K562 (cell line): Measurements from ENCODE around the gene FIZ1. TPM values are rescaled to one million over a fixed set of nuclear protein-coding genes. Genes with fewer than 3 reads are reported as not detected.
A peak's percentile ranks its signal among the peaks of the same experiment; 100 is the strongest.

Source experiments
- ATAC-seq: fragments of 200-7000 bp; cut with Tn5 transposase; 3 replicates; pipeline ENCODE4 v1.9.1; 2020; ENCODE audit warnings: moderate library complexity
- BruUV-seq: library from RNA; stranded (reverse); fragments of 400-500 nt; replicated peaks from 2 replicates; lab custom pipeline; 2021; lab: Mats Ljungman, UMichigan
- CTCF ChIA-PET: fragments of 300-600 bp; formaldehyde crosslinking; extraction: SDS; loops from one replicate; lab custom pipeline; 2021; ENCODE audit warnings: low intra/inter-chr PET ratio; lab: Yijun Ruan, JAX
- POLR2A ChIA-PET: fragments of 300-600, 350-650 bp; sonication (Branson Sonifier 250); formaldehyde crosslinking; extraction: SDS; loops from one replicate; lab custom pipeline; 2021; ENCODE audit warnings: antibody characterized with exemption, inconsistent platforms; lab: Yijun Ruan, JAX
- DNase-seq, 4 experiments: peaks; one replicate each; pipeline versions ENCODE4 v3.0.0 to v3.0.0-alpha.2; 2011 to 2018; ENCODE audit warnings: low spot score in 3 of 4, mixed read lengths in 3 of 4; ENCODE audit errors: extremely low read depth in 1 of 4
- FAIRE-seq: peaks from 2 replicates; lab custom pipeline; 2011; peaks lifted over from hg19 to GRCh38; lab: Jason Lieb, UNC
- H2AFZ ChIP-seq: 2 replicates; pipeline ENCODE4 v1.6.0; 2011; ENCODE audit warnings: low read depth, low read length, control low read depth, inconsistent platforms
- H3K27ac ChIP-seq: fragments of 200-600 bp; 3 replicates; pipeline ENCODE4 v1.8.0; 2011; ENCODE audit warnings: low read depth, mild to moderate bottlenecking, control low read depth, inconsistent platforms, low read length, moderate library complexity, mixed read lengths; ENCODE audit errors: extremely low read depth
- H3K27me3 ChIP-seq, 2 experiments: fragments of 300-600 bp in 1 of 2; 2 replicates in 1 of 2; 3 replicates in 1 of 2; pipeline versions ENCODE4 v1.6.0 to v1.8.0; 2011; ENCODE audit warnings: inconsistent platforms in 2 of 2, low read length in 2 of 2, mild to moderate bottlenecking in 1 of 2, mixed read lengths in 1 of 2, moderate library complexity in 1 of 2; ENCODE audit not compliant: control insufficient read depth in 2 of 2, insufficient read depth in 2 of 2
- H3K36me3 ChIP-seq: fragments of 300-600 bp; 3 replicates; pipeline ENCODE4 v1.8.0; 2011; ENCODE audit warnings: mild to moderate bottlenecking, low read length, inconsistent platforms; ENCODE audit not compliant: control insufficient read depth, insufficient read depth
- H3K4me1 ChIP-seq, 2 experiments: fragments of 200-600 bp in 1 of 2; replicated peaks in 1 of 2; 2 replicates in 1 of 2; 3 replicates in 1 of 2; pipeline versions ENCODE4 v1.5.1 to v1.8.0; 2011; ENCODE audit warnings: inconsistent platforms in 2 of 2, low read length in 2 of 2, mild to moderate bottlenecking in 1 of 2, mixed read lengths in 1 of 2, moderate library complexity in 1 of 2; ENCODE audit not compliant: control insufficient read depth in 2 of 2, insufficient read depth in 2 of 2
- H3K4me2 ChIP-seq: 2 replicates; pipeline ENCODE4 v1.6.1; 2011; ENCODE audit warnings: low read length, control low read depth, inconsistent platforms, mixed read lengths; ENCODE audit not compliant: insufficient read depth
- H3K4me3 ChIP-seq: fragments of 200-600 bp; sonication (generic), shearing (Covaris generic); 2 replicates; pipeline ENCODE4 v1.5.1; 2016; ENCODE audit warnings: control low read depth, inconsistent platforms
- H3K79me2 ChIP-seq: fragments of 200-600 bp; 3 replicates; pipeline ENCODE4 v1.8.0; 2011; ENCODE audit warnings: low read length, inconsistent platforms; ENCODE audit not compliant: control insufficient read depth, insufficient read depth
- H3K9ac ChIP-seq, 2 experiments: 2 replicates each; pipeline versions ENCODE4 v1.6.0 to v1.6.1; 2011; ENCODE audit warnings: low read depth in 2 of 2, low read length in 2 of 2, control low read depth in 1 of 2, inconsistent platforms in 1 of 2, mild to moderate bottlenecking in 1 of 2, mixed read lengths in 1 of 2; ENCODE audit not compliant: insufficient read depth in 1 of 2
- H3K9me1 ChIP-seq: one replicate; pipeline ENCODE4 v1.6.0; 2011; ENCODE audit warnings: inconsistent platforms, mild to moderate bottlenecking, low read length, moderate library complexity; ENCODE audit not compliant: control insufficient read depth, insufficient read depth
- H3K9me3 ChIP-seq: replicated peaks from 2 replicates; pipeline ENCODE4 v1.5.1; 2011; ENCODE audit warnings: low read depth, low read length, inconsistent platforms; ENCODE audit not compliant: control insufficient read depth, insufficient read depth
- H4K20me1 ChIP-seq: replicated peaks from 2 replicates; pipeline ENCODE4 v1.6.1; 2011; ENCODE audit warnings: low read length, inconsistent platforms, mixed read lengths; ENCODE audit not compliant: control insufficient read depth, insufficient read depth
- ERF ChIP-seq: fragments of 450-650 bp; formaldehyde crosslinking; IDR thresholded peaks from 2 replicates; pipeline ENCODE4 v1.4.0; 2020; ENCODE audit warnings: mild to moderate bottlenecking, mixed read lengths
- HEY1 ChIP-seq: fragments of 250-450 bp; sonication (Bioruptor Pico); IDR thresholded peaks from 2 replicates; pipeline ENCODE4 v1.5.0; 2020; ENCODE audit warnings: mild to moderate bottlenecking, moderate library complexity, borderline replicate concordance
- HMG20B ChIP-seq: fragments of 250-450 bp; sonication (Bioruptor Pico); IDR thresholded peaks from 2 replicates; pipeline ENCODE4 v1.5.0; 2021; ENCODE audit warnings: mild to moderate bottlenecking
- KAT2B ChIP-seq: IDR thresholded peaks from one replicate; pipeline ENCODE4 v1.6.1; 2012; ENCODE audit warnings: low read depth, mild to moderate bottlenecking, control low read depth, inconsistent platforms, low read length, moderate library complexity
- L3MBTL2 ChIP-seq: fragments of 450-650 bp; IDR thresholded peaks from 2 replicates; pipeline ENCODE4 v1.6.1; 2016; ENCODE audit warnings: mild to moderate bottlenecking, moderate library complexity
- NRF1 ChIP-seq, 2 experiments: fragments of 450-650 bp; IDR thresholded peaks in 1 of 2; conservative IDR thresholded peaks in 1 of 2; 2 replicates each; pipeline ENCODE4 v1.6.1; 2014; ENCODE audit warnings: mild to moderate bottlenecking in 2 of 2
- PHF8 ChIP-seq: fragments of 200-600 bp; sonication (generic); IDR thresholded peaks from 2 replicates; pipeline ENCODE4 v1.6.1; 2012; ENCODE audit warnings: mixed run types, mild to moderate bottlenecking, inconsistent platforms, low read length, moderate library complexity, borderline replicate concordance
- PRMT5 ChIP-seq: sonication (generic); formaldehyde crosslinking; IDR thresholded peaks from 2 replicates; pipeline ENCODE4 v1.5.0; 2020; ENCODE audit warnings: missing genetic modification reagents
- RBFOX2 ChIP-seq: fragments of 200-400 bp; formaldehyde crosslinking; IDR thresholded peaks from 2 replicates; pipeline ENCODE4 v1.6.1; 2017; ENCODE audit warnings: low read depth, mild to moderate bottlenecking, low read length, moderate library complexity
- ZNF561 ChIP-seq: fragments of 450-650 bp; formaldehyde crosslinking; conservative IDR thresholded peaks from 2 replicates; pipeline ENCODE4 v1.4.0; 2020; ENCODE audit warnings: mild to moderate bottlenecking, moderate library complexity
- WGBS: fragments of 100-300 bp; shearing (Covaris generic); methylation state at CpG from one replicate; pipeline ENCODE4 v1.1.6; 2016; ENCODE audit warnings: low coverage, mixed read lengths; ENCODE audit not compliant: insufficient coverage; ENCODE audit errors: missing lambda C conversion rate; 5-methylcytosine and 5-hydroxymethylcytosine counted together
- in situ Hi-C: fragments of 300-500 bp; cut with MboI; formaldehyde crosslinking; loops from 4 replicates; pipeline ENCODE4 v1.15.0; 2018; ENCODE audit warnings: inconsistent platforms, mixed read lengths
- intact Hi-C: fragments of 100-400 bp; cut with micrococcal nuclease; formaldehyde crosslinking; loops from 2 replicates; pipeline ENCODE4 v1.14.2; 2022
- polyA plus RNA-seq, 8 experiments: library from polyadenylated mRNA; depleted of rRNA in 4 of 8; stranded (reverse) in 5 of 8; unstranded in 3 of 8; fragments of >200 nt; fragmentation: Nextera tagmentation in 2 of 8; fragmentation: Illumina TruSeq in 1 of 8; extraction: Ambion mirVana in 2 of 8; extraction: Trizol in 1 of 8; gene quantifications; 2 replicates each; pipeline versions ENCODE4 v1.2.1 to v1.2.3, GENCODE V29; 2011 to 2014; ENCODE audit warnings: inconsistent platforms in 1 of 8, missing spikeins in 1 of 8
- total RNA-seq, 7 experiments: library from RNA; depleted of rRNA in 6 of 7; stranded (reverse); fragments of >200 nt in 6 of 7; fragmentation: Illumina TruSeq in 2 of 7; extraction: Trizol in 2 of 7; gene quantifications; 2 replicates each; pipeline versions ENCODE4 v1.2.1 to v1.2.3, GENCODE V29; 2011 to 2021; ENCODE audit warnings: low replicate concordance in 1 of 7
- TF ChIP-seq, protein P1 (sequence below): fragments of 250-450 bp; sonication (Bioruptor Pico); IDR thresholded peaks from 2 replicates; pipeline ENCODE4 v1.8.0; 2021; ENCODE audit warnings: mild to moderate bottlenecking, moderate library complexity
- TF ChIP-seq, protein P2 (sequence below): fragments of 450-650 bp; formaldehyde crosslinking; IDR thresholded peaks from 2 replicates; pipeline ENCODE4 v1.4.0; 2020; ENCODE audit warnings: mild to moderate bottlenecking, moderate library complexity
- TF ChIP-seq, protein P3 (sequence below): IDR thresholded peaks from 2 replicates; pipeline ENCODE4 v1.6.1; 2011; ENCODE audit warnings: borderline replicate concordance, low read depth, mild to moderate bottlenecking, moderate library complexity, low read length; ENCODE audit not compliant: insufficient read depth, poor library complexity, severe bottlenecking
- TF ChIP-seq, protein P4 (sequence below), 3 experiments: fragments of 200-800 bp in 1 of 3; sonication (Bioruptor generic) in 1 of 3; sonication (generic) in 1 of 3; formaldehyde crosslinking in 1 of 3; IDR thresholded peaks; 2 replicates each; pipeline versions ENCODE4 v1.6.1 to v1.8.0; 2016 to 2022; ENCODE audit warnings: mild to moderate bottlenecking in 2 of 3, missing compliant biosample characterization in 2 of 3, missing genetic modification characterization in 2 of 3, missing genetic modification reagents in 1 of 3

The FIZ1 gene
- total and polyA plus RNA-seq, 9 of the 15 experiments (the other 6 are each of a cell fraction or from before 2014, with no cell fraction given): 0.79 to 17.5 (median 5.5) TPM

DNA sequence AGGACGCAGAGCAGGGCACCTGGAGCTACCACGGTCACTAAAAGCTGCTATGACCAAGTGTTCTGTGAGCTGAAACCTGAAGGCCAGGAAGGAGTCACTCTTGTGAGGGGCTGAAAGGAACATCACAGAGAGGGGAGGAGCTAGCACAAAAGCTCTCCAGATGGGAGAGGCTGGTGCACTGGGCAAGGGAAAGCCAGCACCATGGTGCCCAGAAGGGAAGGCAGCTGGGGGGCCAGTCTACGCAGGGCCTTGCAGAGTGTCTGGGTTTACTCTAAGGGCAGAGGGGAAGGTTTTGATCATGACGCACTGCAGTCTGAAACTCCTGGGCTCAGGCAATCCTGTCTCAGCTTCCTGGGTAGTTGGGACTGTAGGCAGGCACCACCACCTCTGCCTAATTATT lies 37.4 kb upstream of the FIZ1 start:
- CTCF ChIA-PET: no interaction called here
- TF ChIP-seq L3MBTL2 (no peak), HEY1 (CRISPR knock-in tag) (no peak), ZNF561 (CRISPR knock-in tag) (no peak), PHF8 (no peak), KAT2B (no peak), HMG20B (no peak), NRF1 (conservative IDR thresholded peaks at IDR 0.05 in 1 of 2, IDR thresholded peaks at IDR 0.05 in 1 of 2) (no peak), RBFOX2 (no peak; the same call in 1 of the 2 replicates), ERF (no peak), PRMT5 (CRISPR knock-in tag) (no peak)
- TF ChIP-seq, protein P1, sequence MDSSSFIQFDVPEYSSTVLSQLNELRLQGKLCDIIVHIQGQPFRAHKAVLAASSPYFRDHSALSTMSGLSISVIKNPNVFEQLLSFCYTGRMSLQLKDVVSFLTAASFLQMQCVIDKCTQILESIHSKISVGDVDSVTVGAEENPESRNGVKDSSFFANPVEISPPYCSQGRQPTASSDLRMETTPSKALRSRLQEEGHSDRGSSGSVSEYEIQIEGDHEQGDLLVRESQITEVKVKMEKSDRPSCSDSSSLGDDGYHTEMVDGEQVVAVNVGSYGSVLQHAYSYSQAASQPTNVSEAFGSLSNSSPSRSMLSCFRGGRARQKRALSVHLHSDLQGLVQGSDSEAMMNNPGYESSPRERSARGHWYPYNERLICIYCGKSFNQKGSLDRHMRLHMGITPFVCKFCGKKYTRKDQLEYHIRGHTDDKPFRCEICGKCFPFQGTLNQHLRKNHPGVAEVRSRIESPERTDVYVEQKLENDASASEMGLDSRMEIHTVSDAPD (CRISPR knock-in tag): no peak
- TF ChIP-seq, protein P2, sequence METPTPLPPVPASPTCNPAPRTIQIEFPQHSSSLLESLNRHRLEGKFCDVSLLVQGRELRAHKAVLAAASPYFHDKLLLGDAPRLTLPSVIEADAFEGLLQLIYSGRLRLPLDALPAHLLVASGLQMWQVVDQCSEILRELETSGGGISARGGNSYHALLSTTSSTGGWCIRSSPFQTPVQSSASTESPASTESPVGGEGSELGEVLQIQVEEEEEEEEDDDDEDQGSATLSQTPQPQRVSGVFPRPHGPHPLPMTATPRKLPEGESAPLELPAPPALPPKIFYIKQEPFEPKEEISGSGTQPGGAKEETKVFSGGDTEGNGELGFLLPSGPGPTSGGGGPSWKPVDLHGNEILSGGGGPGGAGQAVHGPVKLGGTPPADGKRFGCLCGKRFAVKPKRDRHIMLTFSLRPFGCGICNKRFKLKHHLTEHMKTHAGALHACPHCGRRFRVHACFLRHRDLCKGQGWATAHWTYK (CRISPR knock-in tag): no peak
- TF ChIP-seq, protein P3, sequence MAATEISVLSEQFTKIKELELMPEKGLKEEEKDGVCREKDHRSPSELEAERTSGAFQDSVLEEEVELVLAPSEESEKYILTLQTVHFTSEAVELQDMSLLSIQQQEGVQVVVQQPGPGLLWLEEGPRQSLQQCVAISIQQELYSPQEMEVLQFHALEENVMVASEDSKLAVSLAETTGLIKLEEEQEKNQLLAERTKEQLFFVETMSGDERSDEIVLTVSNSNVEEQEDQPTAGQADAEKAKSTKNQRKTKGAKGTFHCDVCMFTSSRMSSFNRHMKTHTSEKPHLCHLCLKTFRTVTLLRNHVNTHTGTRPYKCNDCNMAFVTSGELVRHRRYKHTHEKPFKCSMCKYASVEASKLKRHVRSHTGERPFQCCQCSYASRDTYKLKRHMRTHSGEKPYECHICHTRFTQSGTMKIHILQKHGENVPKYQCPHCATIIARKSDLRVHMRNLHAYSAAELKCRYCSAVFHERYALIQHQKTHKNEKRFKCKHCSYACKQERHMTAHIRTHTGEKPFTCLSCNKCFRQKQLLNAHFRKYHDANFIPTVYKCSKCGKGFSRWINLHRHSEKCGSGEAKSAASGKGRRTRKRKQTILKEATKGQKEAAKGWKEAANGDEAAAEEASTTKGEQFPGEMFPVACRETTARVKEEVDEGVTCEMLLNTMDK: no peak
- TF ChIP-seq, protein P4, sequence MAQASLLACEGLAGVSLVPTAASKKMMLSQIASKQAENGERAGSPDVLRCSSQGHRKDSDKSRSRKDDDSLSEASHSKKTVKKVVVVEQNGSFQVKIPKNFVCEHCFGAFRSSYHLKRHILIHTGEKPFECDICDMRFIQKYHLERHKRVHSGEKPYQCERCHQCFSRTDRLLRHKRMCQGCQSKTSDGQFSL (CRISPR knock-in tag; IDR thresholded peaks at IDR 0.05): no peak
- TF ChIP-seq, protein P4 (tag; IDR thresholded peaks at IDR 0.05): no peak
- no peak for DNase-seq
- Histone ChIP-seq H3K4me1 (peaks cover 26 to 45% of the 10 kb centered on the region in 2 experiments), H4K20me1 (no peaks in the 10 kb centered on the region), H3K79me2 (peaks cover 57% of the 10 kb centered on the region), H3K27me3 (no peaks in the 10 kb centered on the region), H3K9me3 (0 out of 2 replicates have a peak, but pooled peaks cover 2% of the 10 kb centered on the region), H3K4me3 (no peak overlapping the region), H3K4me2 (peak overlapping the region; percentile 98), H3K36me3 (peaks cover 11% of the 10 kb centered on the region; the same call in 2 of the 3 replicates), H2AFZ (no peak overlapping the region), H3K27ac (no peak overlapping the region), H3K9ac (peak overlapping the region; percentile 83 to 98; a peak in 1 of 4 replicates), H3K9me1 (no peaks in the 10 kb centered on the region)
- no TSS peak for BruUV-seq
- intact Hi-C loops (loop anchor here (10.0 kb wide), 1 partner anchor 492 kb away; the partner anchor contains the start of gene TNNT1), in situ Hi-C loops (loop anchor here (5.0 to 25.0 kb wide), 4 partner anchors 176 to 762 kb away; partner anchors contain the start of genes FCAR, TNNT1 and ZSCAN5A)
- POLR2A ChIA-PET: interaction anchor here (0.5 to 2.0 kb wide), 14 partner anchors 11 to 1424 kb away, joined by 3 to 18 read pairs (median 4); partner anchors contain the start of genes CCDC106 and ZNF784
- 78% methylated on average over 2 of the region's 4 CpGs for WGBS
- FAIRE-seq: no peak
- no peak for ATAC-seq
